GM12878 (cell line): ENCODE measurements around the gene SV2A. TPM values are rescaled to one million over a fixed set of nuclear protein-coding genes. Genes with fewer than 3 reads are reported as not detected.
A peak's percentile ranks its signal among the peaks of the same experiment; 100 is the strongest.
"Not testable (repeated sequence)": the region's sequence is repeated elsewhere in the genome, so short reads cannot be mapped to it uniquely, and the experiment has no call there.

Experiments used
- ATAC-seq: fragments of 200-7000 bp; cut with Tn5 transposase; 3 replicates; pipeline ENCODE4 v1.9.1; 2020; ENCODE audit warnings: mild to moderate bottlenecking, moderate library complexity
- BruUV-seq: library from RNA; stranded (reverse); fragments of 400-500 nt; replicated peaks from 2 replicates; lab custom pipeline; 2021; lab: Mats Ljungman, UMichigan
- CTCF ChIA-PET: fragments of 300-600 bp; sonication (Branson Sonifier 250); formaldehyde crosslinking; extraction: SDS; loops from one replicate; lab custom pipeline; 2021; ENCODE audit warnings: inconsistent platforms; lab: Yijun Ruan, JAX
- POLR2A ChIA-PET: fragments of 350-600 bp; formaldehyde crosslinking; extraction: SDS; loops from one replicate; lab custom pipeline; 2021; ENCODE audit warnings: inconsistent platforms; lab: Charles Lee
- RAD21 ChIA-PET: fragments of 300-600 bp; sonication (Branson Sonifier 250); formaldehyde crosslinking; loops from one replicate; lab custom pipeline; 2023; ENCODE audit warnings: antibody characterized with exemption; ENCODE audit not compliant: unreplicated experiment; lab: Charles Lee
- SMC1A ChIA-PET: fragments of 300-600 bp; sonication (Branson Sonifier 250); formaldehyde crosslinking; loops from one replicate; lab custom pipeline; 2023; ENCODE audit not compliant: unreplicated experiment, uncharacterized antibody; lab: Charles Lee
- DNase-seq: peaks from one replicate; pipeline ENCODE4 v3.0.0-alpha.2; 2011; ENCODE audit warnings: low read depth, low spot score
- FAIRE-seq: peaks from 3 replicates; lab custom pipeline; 2011; peaks lifted over from hg19 to GRCh38; lab: Jason Lieb, UNC
- H2AFZ ChIP-seq: 2 replicates; pipeline ENCODE4 v1.6.0; 2011; ENCODE audit warnings: low read depth, low read length, control low read depth; ENCODE audit not compliant: control insufficient read depth
- H3K27ac ChIP-seq: 2 replicates; pipeline ENCODE4 v1.5.1; 2011; ENCODE audit warnings: control low read depth; ENCODE audit not compliant: control insufficient read depth, insufficient read depth
- H3K27me3 ChIP-seq, 2 experiments: replicated peaks in 1 of 2; 2 replicates each; pipeline versions ENCODE4 v1.6.0 to v1.6.1; 2011; ENCODE audit warnings: low read length in 1 of 2; ENCODE audit not compliant: control insufficient read depth in 2 of 2, insufficient read depth in 2 of 2
- H3K36me3 ChIP-seq, 2 experiments: 2 replicates each; pipeline ENCODE4 v1.5.1; 2011; ENCODE audit warnings: low read length in 1 of 2; ENCODE audit not compliant: control insufficient read depth in 2 of 2, insufficient read depth in 2 of 2
- H3K4me1 ChIP-seq: 2 replicates; pipeline ENCODE4 v1.6.1; 2011; ENCODE audit warnings: mild to moderate bottlenecking, low read length, moderate library complexity, mixed read lengths; ENCODE audit not compliant: control insufficient read depth, insufficient read depth
- H3K4me2 ChIP-seq: 2 replicates; pipeline ENCODE4 v1.6.0; 2011; ENCODE audit warnings: control low read depth; ENCODE audit not compliant: control insufficient read depth, insufficient read depth
- H3K4me3 ChIP-seq: fragments of 200-600 bp; sonication (generic); 2 replicates; pipeline ENCODE4 v1.5.1; 2016
- H3K79me2 ChIP-seq: 2 replicates; pipeline ENCODE4 v1.6.0; 2011; ENCODE audit warnings: low read length; ENCODE audit not compliant: control insufficient read depth, insufficient read depth
- H3K9ac ChIP-seq: 2 replicates; pipeline ENCODE4 v1.8.0; 2011; ENCODE audit warnings: low read length, control low read depth, mixed read lengths; ENCODE audit not compliant: control insufficient read depth, insufficient read depth
- H3K9me3 ChIP-seq: replicated peaks from 3 replicates; pipeline ENCODE4 v1.5.1; 2011; ENCODE audit warnings: mild to moderate bottlenecking, low read length; ENCODE audit not compliant: control insufficient read depth, insufficient read depth
- H4K20me1 ChIP-seq: 2 replicates; pipeline ENCODE4 v1.6.0; 2011; ENCODE audit not compliant: control insufficient read depth, insufficient read depth
- CHD1 ChIP-seq: IDR thresholded peaks from 2 replicates; pipeline ENCODE4 v1.6.1; 2012; ENCODE audit warnings: low read depth, low read length, improper control_type of control experiment
- CHD2 ChIP-seq: IDR thresholded peaks from 2 replicates; pipeline ENCODE4 v1.6.1; 2011; ENCODE audit warnings: low read depth, low read length, improper control_type of control experiment, borderline replicate concordance
- IRF4 ChIP-seq: IDR thresholded peaks from 2 replicates; pipeline ENCODE4 v1.6.1; 2011; ENCODE audit warnings: low read depth, low read length
- LARP7 ChIP-seq: fragments of 450-650 bp; IDR thresholded peaks from 2 replicates; pipeline ENCODE4 v1.6.1; 2017; ENCODE audit warnings: mild to moderate bottlenecking
- MTA3 ChIP-seq: IDR thresholded peaks from 2 replicates; pipeline ENCODE4 v1.6.1; 2012; ENCODE audit warnings: low read length, inconsistent platforms, borderline replicate concordance
- PML ChIP-seq: IDR thresholded peaks from 2 replicates; pipeline ENCODE4 v1.6.1; 2012; ENCODE audit warnings: low read length, inconsistent platforms
- POLR2AphosphoS2 ChIP-seq: IDR thresholded peaks from 2 replicates; pipeline ENCODE4 v1.6.1; 2011; ENCODE audit warnings: low read depth, mild to moderate bottlenecking, low read length, improper control_type of control experiment, moderate library complexity
- POLR2AphosphoS5 ChIP-seq: IDR thresholded peaks from 2 replicates; pipeline ENCODE4 v1.6.1; 2011; ENCODE audit warnings: mild to moderate bottlenecking, low read length, inconsistent platforms
- SMAD5 ChIP-seq: IDR thresholded peaks from 2 replicates; pipeline ENCODE4 v1.6.1; 2016; ENCODE audit warnings: antibody characterized with exemption, low read depth
- TBL1XR1 ChIP-seq: IDR thresholded peaks from 2 replicates; pipeline ENCODE4 v1.6.1; 2012; ENCODE audit warnings: low read depth, low read length, improper control_type of control experiment
- TCF7 ChIP-seq: IDR thresholded peaks from 2 replicates; pipeline ENCODE4 v1.6.1; 2014; ENCODE audit warnings: antibody characterized with exemption, borderline replicate concordance
- ZBED1 ChIP-seq: IDR thresholded peaks from 2 replicates; pipeline ENCODE4 v1.6.1; 2016; ENCODE audit warnings: borderline replicate concordance
- WGBS: methylation state at CpG from one replicate; pipeline ENCODE4 v1.1.6; 2016; ENCODE audit warnings: low lambda C conversion rate; ENCODE audit not compliant: insufficient replicate concordance, insufficient coverage; ENCODE audit errors: missing lambda C conversion rate; 5-methylcytosine and 5-hydroxymethylcytosine counted together
- in situ Hi-C: fragments of 300-500 bp; cut with MboI; formaldehyde crosslinking; loops from 9 replicates; pipeline ENCODE4 v1.14.3; 2018; ENCODE audit warnings: mixed read lengths
- intact Hi-C: fragments of 100-400 bp; cut with micrococcal nuclease; formaldehyde crosslinking; loops from one replicate; pipeline ENCODE4 v1.14.2; 2022; ENCODE audit not compliant: unreplicated experiment
- polyA plus RNA-seq, 11 experiments: library from polyadenylated mRNA; depleted of rRNA in 4 of 11; unstranded in 6 of 11; stranded (reverse) in 5 of 11; fragments of >200 nt; fragmentation: Nextera tagmentation in 4 of 11; fragmentation: Illumina TruSeq in 1 of 11; extraction: Ambion mirVana in 4 of 11; extraction: Trizol in 1 of 11; gene quantifications; 1 replicate in 1 of 11; 2 replicates in 10 of 11; pipeline versions ENCODE4 v1.2.1 to v1.2.3, GENCODE V29; 2011 to 2016; ENCODE audit warnings: inconsistent platforms in 2 of 11, missing spikeins in 2 of 11, low read depth in 1 of 11
- total RNA-seq, 4 experiments: library from RNA; depleted of rRNA in 3 of 4; stranded (reverse); fragments of >200 nt in 3 of 4; fragmentation: Illumina TruSeq in 1 of 4; extraction: Trizol in 1 of 4; gene quantifications; 2 replicates each; pipeline versions ENCODE4 v1.2.1 to v1.2.3, GENCODE V29; 2013 to 2021
- TF ChIP-seq, protein P1 (sequence below): IDR thresholded peaks from 2 replicates; pipeline ENCODE4 v1.6.1; 2011; ENCODE audit warnings: borderline replicate concordance, low read depth, mild to moderate bottlenecking, moderate library complexity, low read length; ENCODE audit not compliant: insufficient read depth, poor library complexity, severe bottlenecking
- TF ChIP-seq, protein P2 (sequence below): IDR thresholded peaks from 2 replicates; pipeline ENCODE4 v1.6.1; 2012; ENCODE audit warnings: low read depth, low read length, improper control_type of control experiment
- TF ChIP-seq, protein P3 (sequence below): fragments of 450-650 bp; IDR thresholded peaks from 2 replicates; pipeline ENCODE4 v1.6.1; 2016; ENCODE audit warnings: mild to moderate bottlenecking
- TF ChIP-seq, protein P4 (sequence below): fragments of 450-650 bp; formaldehyde crosslinking; IDR thresholded peaks from 2 replicates; pipeline ENCODE4 v1.4.0; 2020; ENCODE audit warnings: mild to moderate bottlenecking, moderate library complexity

Gene SV2A
- total and polyA plus RNA-seq, 10 of the 15 experiments (the other 5 are each of a cell fraction or from before 2014, with no cell fraction given): 0.39 to 11.6 (median 5.4) TPM

DNA sequence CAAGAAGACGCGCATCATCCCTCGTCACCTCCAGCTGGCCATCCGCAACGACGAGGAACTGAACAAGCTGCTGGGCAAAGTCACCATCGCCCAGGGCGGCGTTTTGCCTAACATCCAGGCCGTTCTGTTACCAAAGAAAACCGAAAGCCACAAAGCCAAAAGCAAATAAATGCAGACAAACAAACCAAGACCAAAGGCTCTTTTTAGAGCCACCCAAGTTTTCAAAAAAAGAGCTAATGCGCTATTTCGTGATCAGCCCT is 30.5 kb downstream of the SV2A start:
- under 1% methylated on average over 12 of the region's 13 CpGs for WGBS
- H3K27me3 ChIP-seq, intact Hi-C loops, H3K4me1 ChIP-seq, H3K9me3 ChIP-seq, FAIRE-seq, in situ Hi-C loops, BruUV-seq, H3K36me3 ChIP-seq, ATAC-seq, H2AFZ ChIP-seq, H4K20me1 ChIP-seq, DNase-seq: not testable (repeated sequence)
- Histone ChIP-seq H3K27ac (peak overlapping the region; percentile 83), H3K4me3 (peak overlapping the region; percentile 65), H3K79me2 (peaks cover 17% of the 10 kb centered on the region), H3K4me2 (peak overlapping the region; percentile 67), H3K9ac (peak overlapping the region; percentile 64)
- RAD21 ChIA-PET: interaction anchor here (1.3 to 3.2 kb wide), 6 partner anchors 41 to 303 kb away, joined by 3 to 22 read pairs (median 5); partner anchors contain the start of gene SF3B4
- SMC1A ChIA-PET: interaction anchor here (0.9 to 3.3 kb wide), 6 partner anchors 38 to 274 kb away, joined by 3 to 15 read pairs (median 11); no protein-coding TSS in a partner anchor
- CTCF ChIA-PET: interaction anchor here (0.8 to 3.2 kb wide), 9 partner anchors 13 to 281 kb away, joined by 3 to 20 read pairs (median 7); partner anchors contain the start of gene BOLA1
- POLR2A ChIA-PET: interaction anchor here (0.6 to 4.0 kb wide), 13 partner anchors 9 to 1171 kb away, joined by 3 to 57 read pairs (median 5); partner anchors contain the start of genes MINDY1, SF3B4 and VPS45
- TF ChIP-seq CHD2 (0 out of 2 replicates have a peak, but pooled peaks have one; percentile 0), POLR2AphosphoS2 (peak; percentile 97), IRF4 (0 out of 2 replicates have a peak, but pooled peaks have one; percentile 3), ZBED1 (peak; percentile 84; the same call in 1 of the 2 replicates), TBL1XR1 (0 out of 2 replicates have a peak, but pooled peaks have one; percentile 14), SMAD5 (0 out of 2 replicates have a peak, but pooled peaks have one; percentile 37), CHD1 (peak; percentile 79; the same call in 1 of the 2 replicates), PML (peak; percentile 74), LARP7 (0 out of 2 replicates have a peak, but pooled peaks have one; percentile 16), POLR2AphosphoS5 (peak; percentile 76; the same call in 1 of the 2 replicates), TCF7 (0 out of 2 replicates have a peak, but pooled peaks have one; percentile 19), MTA3 (peak; percentile 98; the same call in 1 of the 2 replicates)
- TF ChIP-seq, protein P1, sequence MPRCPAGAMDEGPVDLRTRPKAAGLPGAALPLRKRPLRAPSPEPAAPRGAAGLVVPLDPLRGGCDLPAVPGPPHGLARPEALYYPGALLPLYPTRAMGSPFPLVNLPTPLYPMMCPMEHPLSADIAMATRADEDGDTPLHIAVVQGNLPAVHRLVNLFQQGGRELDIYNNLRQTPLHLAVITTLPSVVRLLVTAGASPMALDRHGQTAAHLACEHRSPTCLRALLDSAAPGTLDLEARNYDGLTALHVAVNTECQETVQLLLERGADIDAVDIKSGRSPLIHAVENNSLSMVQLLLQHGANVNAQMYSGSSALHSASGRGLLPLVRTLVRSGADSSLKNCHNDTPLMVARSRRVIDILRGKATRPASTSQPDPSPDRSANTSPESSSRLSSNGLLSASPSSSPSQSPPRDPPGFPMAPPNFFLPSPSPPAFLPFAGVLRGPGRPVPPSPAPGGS: peak; percentile 1
- TF ChIP-seq, protein P2, sequence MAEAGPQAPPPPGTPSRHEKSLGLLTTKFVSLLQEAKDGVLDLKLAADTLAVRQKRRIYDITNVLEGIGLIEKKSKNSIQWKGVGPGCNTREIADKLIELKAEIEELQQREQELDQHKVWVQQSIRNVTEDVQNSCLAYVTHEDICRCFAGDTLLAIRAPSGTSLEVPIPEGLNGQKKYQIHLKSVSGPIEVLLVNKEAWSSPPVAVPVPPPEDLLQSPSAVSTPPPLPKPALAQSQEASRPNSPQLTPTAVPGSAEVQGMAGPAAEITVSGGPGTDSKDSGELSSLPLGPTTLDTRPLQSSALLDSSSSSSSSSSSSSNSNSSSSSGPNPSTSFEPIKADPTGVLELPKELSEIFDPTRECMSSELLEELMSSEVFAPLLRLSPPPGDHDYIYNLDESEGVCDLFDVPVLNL: 0 out of 2 replicates have a peak, but pooled peaks have one; percentile 7
- TF ChIP-seq, protein P3, sequence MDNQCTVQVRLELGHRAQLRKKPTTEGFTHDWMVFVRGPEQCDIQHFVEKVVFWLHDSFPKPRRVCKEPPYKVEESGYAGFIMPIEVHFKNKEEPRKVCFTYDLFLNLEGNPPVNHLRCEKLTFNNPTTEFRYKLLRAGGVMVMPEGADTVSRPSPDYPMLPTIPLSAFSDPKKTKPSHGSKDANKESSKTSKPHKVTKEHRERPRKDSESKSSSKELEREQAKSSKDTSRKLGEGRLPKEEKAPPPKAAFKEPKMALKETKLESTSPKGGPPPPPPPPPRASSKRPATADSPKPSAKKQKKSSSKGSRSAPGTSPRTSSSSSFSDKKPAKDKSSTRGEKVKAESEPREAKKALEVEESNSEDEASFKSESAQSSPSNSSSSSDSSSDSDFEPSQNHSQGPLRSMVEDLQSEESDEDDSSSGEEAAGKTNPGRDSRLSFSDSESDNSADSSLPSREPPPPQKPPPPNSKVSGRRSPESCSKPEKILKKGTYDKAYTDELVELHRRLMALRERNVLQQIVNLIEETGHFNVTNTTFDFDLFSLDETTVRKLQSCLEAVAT: peak; percentile 99
- TF ChIP-seq, protein P4, sequence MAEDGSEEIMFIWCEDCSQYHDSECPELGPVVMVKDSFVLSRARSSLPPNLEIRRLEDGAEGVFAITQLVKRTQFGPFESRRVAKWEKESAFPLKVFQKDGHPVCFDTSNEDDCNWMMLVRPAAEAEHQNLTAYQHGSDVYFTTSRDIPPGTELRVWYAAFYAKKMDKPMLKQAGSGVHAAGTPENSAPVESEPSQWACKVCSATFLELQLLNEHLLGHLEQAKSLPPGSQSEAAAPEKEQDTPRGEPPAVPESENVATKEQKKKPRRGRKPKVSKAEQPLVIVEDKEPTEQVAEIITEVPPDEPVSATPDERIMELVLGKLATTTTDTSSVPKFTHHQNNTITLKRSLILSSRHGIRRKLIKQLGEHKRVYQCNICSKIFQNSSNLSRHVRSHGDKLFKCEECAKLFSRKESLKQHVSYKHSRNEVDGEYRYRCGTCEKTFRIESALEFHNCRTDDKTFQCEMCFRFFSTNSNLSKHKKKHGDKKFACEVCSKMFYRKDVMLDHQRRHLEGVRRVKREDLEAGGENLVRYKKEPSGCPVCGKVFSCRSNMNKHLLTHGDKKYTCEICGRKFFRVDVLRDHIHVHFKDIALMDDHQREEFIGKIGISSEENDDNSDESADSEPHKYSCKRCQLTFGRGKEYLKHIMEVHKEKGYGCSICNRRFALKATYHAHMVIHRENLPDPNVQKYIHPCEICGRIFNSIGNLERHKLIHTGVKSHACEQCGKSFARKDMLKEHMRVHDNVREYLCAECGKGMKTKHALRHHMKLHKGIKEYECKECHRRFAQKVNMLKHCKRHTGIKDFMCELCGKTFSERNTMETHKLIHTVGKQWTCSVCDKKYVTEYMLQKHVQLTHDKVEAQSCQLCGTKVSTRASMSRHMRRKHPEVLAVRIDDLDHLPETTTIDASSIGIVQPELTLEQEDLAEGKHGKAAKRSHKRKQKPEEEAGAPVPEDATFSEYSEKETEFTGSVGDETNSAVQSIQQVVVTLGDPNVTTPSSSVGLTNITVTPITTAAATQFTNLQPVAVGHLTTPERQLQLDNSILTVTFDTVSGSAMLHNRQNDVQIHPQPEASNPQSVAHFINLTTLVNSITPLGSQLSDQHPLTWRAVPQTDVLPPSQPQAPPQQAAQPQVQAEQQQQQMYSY (CRISPR knock-in tag): 0 out of 2 replicates have a peak, but pooled peaks have one; percentile 58
